Fibroblast of pulmonary artery (primary cell): Measurements from ENCODE around the gene NIBAN1.

ENCODE experiments used
- DNase-seq: peaks from one replicate; pipeline ENCODE4 v3.0.0-alpha.2; 2010; ENCODE audit warnings: low read depth
- H3K4me3 ChIP-seq: replicated peaks from 2 replicates; pipeline ENCODE4 v1.5.1; 2011; ENCODE audit warnings: low read depth, mild to moderate bottlenecking, control low read depth, low read length, moderate library complexity
- TF ChIP-seq, protein P1 (sequence below): IDR thresholded peaks from 2 replicates; pipeline ENCODE4 v1.5.1; 2011; ENCODE audit warnings: mild to moderate bottlenecking, control low read depth, low read length, inconsistent platforms; ENCODE audit errors: missing control alignments

Gene NIBAN1

DNA sequence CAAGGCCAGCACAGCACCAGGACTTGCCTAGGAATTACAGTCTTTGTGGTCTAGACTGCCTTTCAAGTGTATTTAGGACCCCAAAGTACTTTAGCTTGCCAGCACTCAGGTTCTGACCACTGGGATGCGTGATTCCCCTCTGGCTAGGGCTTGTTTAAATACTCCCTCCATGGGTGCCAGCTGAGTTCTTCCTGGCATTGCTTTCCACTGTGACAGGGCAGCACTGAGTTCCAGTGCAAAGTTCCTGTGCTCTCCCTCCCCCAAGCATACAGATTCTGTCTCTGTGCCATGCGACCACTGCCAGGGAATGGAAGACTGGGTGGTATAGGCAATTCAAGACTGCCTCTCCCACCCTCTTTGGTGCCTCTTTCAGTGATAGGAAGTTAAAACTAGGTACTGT, 45.9 kb downstream of the NIBAN1 start:
- TF ChIP-seq, protein P1, sequence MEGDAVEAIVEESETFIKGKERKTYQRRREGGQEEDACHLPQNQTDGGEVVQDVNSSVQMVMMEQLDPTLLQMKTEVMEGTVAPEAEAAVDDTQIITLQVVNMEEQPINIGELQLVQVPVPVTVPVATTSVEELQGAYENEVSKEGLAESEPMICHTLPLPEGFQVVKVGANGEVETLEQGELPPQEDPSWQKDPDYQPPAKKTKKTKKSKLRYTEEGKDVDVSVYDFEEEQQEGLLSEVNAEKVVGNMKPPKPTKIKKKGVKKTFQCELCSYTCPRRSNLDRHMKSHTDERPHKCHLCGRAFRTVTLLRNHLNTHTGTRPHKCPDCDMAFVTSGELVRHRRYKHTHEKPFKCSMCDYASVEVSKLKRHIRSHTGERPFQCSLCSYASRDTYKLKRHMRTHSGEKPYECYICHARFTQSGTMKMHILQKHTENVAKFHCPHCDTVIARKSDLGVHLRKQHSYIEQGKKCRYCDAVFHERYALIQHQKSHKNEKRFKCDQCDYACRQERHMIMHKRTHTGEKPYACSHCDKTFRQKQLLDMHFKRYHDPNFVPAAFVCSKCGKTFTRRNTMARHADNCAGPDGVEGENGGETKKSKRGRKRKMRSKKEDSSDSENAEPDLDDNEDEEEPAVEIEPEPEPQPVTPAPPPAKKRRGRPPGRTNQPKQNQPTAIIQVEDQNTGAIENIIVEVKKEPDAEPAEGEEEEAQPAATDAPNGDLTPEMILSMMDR: no peak
- DNase-seq: no peak
- no peak overlapping the region for H3K4me3 ChIP-seq
